Measurements from ENCODE around the gene NCAPD3. TPM values are rescaled to one million over a fixed set of nuclear protein-coding genes. Genes with fewer than 3 reads are reported as not detected.
A peak's percentile ranks its signal among the peaks of the same experiment; 100 is the strongest.

NCAPD3 gene, protein sequence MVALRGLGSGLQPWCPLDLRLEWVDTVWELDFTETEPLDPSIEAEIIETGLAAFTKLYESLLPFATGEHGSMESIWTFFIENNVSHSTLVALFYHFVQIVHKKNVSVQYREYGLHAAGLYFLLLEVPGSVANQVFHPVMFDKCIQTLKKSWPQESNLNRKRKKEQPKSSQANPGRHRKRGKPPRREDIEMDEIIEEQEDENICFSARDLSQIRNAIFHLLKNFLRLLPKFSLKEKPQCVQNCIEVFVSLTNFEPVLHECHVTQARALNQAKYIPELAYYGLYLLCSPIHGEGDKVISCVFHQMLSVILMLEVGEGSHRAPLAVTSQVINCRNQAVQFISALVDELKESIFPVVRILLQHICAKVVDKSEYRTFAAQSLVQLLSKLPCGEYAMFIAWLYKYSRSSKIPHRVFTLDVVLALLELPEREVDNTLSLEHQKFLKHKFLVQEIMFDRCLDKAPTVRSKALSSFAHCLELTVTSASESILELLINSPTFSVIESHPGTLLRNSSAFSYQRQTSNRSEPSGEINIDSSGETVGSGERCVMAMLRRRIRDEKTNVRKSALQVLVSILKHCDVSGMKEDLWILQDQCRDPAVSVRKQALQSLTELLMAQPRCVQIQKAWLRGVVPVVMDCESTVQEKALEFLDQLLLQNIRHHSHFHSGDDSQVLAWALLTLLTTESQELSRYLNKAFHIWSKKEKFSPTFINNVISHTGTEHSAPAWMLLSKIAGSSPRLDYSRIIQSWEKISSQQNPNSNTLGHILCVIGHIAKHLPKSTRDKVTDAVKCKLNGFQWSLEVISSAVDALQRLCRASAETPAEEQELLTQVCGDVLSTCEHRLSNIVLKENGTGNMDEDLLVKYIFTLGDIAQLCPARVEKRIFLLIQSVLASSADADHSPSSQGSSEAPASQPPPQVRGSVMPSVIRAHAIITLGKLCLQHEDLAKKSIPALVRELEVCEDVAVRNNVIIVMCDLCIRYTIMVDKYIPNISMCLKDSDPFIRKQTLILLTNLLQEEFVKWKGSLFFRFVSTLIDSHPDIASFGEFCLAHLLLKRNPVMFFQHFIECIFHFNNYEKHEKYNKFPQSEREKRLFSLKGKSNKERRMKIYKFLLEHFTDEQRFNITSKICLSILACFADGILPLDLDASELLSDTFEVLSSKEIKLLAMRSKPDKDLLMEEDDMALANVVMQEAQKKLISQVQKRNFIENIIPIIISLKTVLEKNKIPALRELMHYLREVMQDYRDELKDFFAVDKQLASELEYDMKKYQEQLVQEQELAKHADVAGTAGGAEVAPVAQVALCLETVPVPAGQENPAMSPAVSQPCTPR (N-terminal part only)
- total RNA-seq = 25.4 to 30.9 TPM (median 30.0 TPM) in 3 replicates

- peak within 1 kb of the TSS; percentile 94 for H3K4me3 Mint-ChIP-seq
- DNase-seq (ENCODE audit: low spot score in 2 of 2, unreplicated experiment in 2 of 2) = peak; percentile 92 to 94
These were observed at the start of gene NCAPD3, which contains the start of gene VPS26B for GRCh38 chr11:134223836-134224709. TSS of gene NCAPD3 (minus strand) at chr11:134223967. CDS start at chr11:134223926, 41 bp downstream. TSS of gene VPS26B (plus strand) at chr11:134224671. CDS start at chr11:134225123, 452 bp downstream.

GRCh38 chr11:134273317-134273712 is 49.5 kb upstream of the NCAPD3 start:
- no peaks in the 10 kb centered on the region for H3K36me3 Mint-ChIP-seq
- TF ChIP-seq CTCF (IDR thresholded peaks at IDR 0.05; ENCODE audit: unreplicated experiment) = no peak
- peaks cover 84% of the 10 kb centered on the region for H3K27me3 Mint-ChIP-seq (ENCODE audit: low read depth)
- DNase-seq (ENCODE audit: low spot score in 2 of 2, unreplicated experiment in 2 of 2) = no peak
- H3K4me1 Mint-ChIP-seq = peaks cover 15% of the 10 kb centered on the region
- no peak overlapping the region for H3K27ac Mint-ChIP-seq
- H3K4me3 Mint-ChIP-seq = no peak overlapping the region
- no peaks in the 10 kb centered on the region for H3K9me3 Mint-ChIP-seq

More at GRCh38 chr11:134223836-134224709, at the start of gene NCAPD3, which contains the start of gene VPS26B:
- no peaks in the 10 kb centered on the region for H3K27me3 Mint-ChIP-seq (ENCODE audit: low read depth)
- H3K36me3 Mint-ChIP-seq = no peaks in the 10 kb centered on the region
- H3K9me3 Mint-ChIP-seq = no peaks in the 10 kb centered on the region
- no peak for TF ChIP-seq CTCF (IDR thresholded peaks at IDR 0.05; ENCODE audit: unreplicated experiment)
- H3K4me1 Mint-ChIP-seq = peaks cover 31% of the 10 kb centered on the region
- H3K27ac Mint-ChIP-seq = peak within 1 kb of the TSS; percentile 94

- DNase-seq (ENCODE audit: low spot score in 2 of 2, unreplicated experiment in 2 of 2) = no peak
- peaks cover 15% of the 10 kb centered on the region for H3K4me1 Mint-ChIP-seq
- peaks cover 77% of the 10 kb centered on the region for H3K27me3 Mint-ChIP-seq (ENCODE audit: low read depth)
- TF ChIP-seq CTCF (IDR thresholded peaks at IDR 0.05; ENCODE audit: unreplicated experiment) = no peak
- H3K9me3 Mint-ChIP-seq = no peaks in the 10 kb centered on the region
- H3K36me3 Mint-ChIP-seq = no peaks in the 10 kb centered on the region
- no peak overlapping the region for H3K27ac Mint-ChIP-seq
- H3K4me3 Mint-ChIP-seq = no peak overlapping the region
These were observed 48.9 kb upstream of the NCAPD3 start for GRCh38 chr11:134272381-134273316.

DNA sequence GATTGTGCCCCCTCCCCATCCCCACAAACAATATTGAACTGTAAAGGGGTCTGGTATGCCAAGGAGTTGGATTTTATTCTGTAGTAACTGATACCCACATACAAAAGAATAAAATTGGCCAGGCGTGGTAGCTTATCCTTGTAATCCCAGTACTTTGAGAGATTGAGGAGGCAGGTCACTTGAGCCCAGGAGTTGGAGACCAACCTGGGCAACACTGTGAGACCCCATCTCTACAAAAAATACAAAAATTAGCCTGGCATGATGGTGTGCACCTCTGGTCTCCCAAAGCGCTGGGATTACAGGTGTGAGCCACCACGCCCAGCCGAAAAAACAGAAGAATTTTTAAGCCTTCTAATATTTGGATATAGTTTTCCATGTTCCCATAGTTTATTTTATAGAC is 48.2 kb upstream of the NCAPD3 start:
- peaks cover 12% of the 10 kb centered on the region for H3K4me1 Mint-ChIP-seq
- H3K27me3 Mint-ChIP-seq (ENCODE audit: low read depth) = peaks cover 70% of the 10 kb centered on the region
- DNase-seq (ENCODE audit: low spot score in 2 of 2, unreplicated experiment in 2 of 2) = no peak
- no peak overlapping the region for H3K27ac Mint-ChIP-seq
- TF ChIP-seq CTCF (IDR thresholded peaks at IDR 0.05; ENCODE audit: unreplicated experiment) = no peak
- no peaks in the 10 kb centered on the region for H3K36me3 Mint-ChIP-seq
- no peaks in the 10 kb centered on the region for H3K9me3 Mint-ChIP-seq
- H3K4me3 Mint-ChIP-seq = no peak overlapping the region
